NK-92 (cell line): ENCODE results near the gene AKR1C2.
"Not testable (repeated sequence)": the region's sequence is repeated elsewhere in the genome, so short reads cannot be mapped to it uniquely, and the experiment has no call there.

Source experiments
- DNase-seq: peaks from one replicate; lab custom pipeline; 2025; ENCODE audit not compliant: unreplicated experiment; lab: John Stamatoyannopoulos, UW

AKR1C2 gene

GRCh38 chr10:4961558-4961957 lies 42.1 kb downstream of the AKR1C2 start:
- DNase-seq = not testable (repeated sequence)

- DNase-seq = not testable (repeated sequence)
Observed at GRCh38 chr10:4956955-4957645, 46.6 kb downstream of the AKR1C2 start.

- DNase-seq = not testable (repeated sequence)
Observed at GRCh38 chr10:4956088-4956487, 47.6 kb downstream of the AKR1C2 start.

DNA sequence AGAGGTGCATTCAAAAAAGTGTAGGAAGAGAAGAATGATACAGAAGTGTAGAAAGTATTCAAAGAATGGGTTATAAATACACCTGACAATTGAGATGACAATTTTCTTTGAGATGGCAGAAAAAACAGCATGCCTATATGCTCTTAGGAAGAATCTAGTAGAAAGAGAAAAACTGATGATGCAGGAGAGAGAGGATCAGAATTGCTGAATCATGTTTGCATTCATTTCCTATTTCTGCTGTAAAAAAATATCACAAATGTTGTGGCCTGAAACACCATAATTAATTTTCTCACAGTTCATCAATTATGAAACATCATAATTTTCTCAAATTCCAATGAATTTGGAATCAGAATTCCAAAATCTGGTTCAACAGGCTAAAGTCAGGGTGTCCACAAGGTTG lies 50.3 kb downstream of the AKR1C2 start:
- no peak for DNase-seq

- DNase-seq = not testable (repeated sequence)
Observed at GRCh38 chr10:4951512-4952162, 52.0 kb downstream of the AKR1C2 start.

- DNase-seq = no peak
Observed at GRCh38 chr10:4947635-4948596, 55.7 kb downstream of the AKR1C2 start.

GRCh38 chr10:4947039-4947634 lies 56.5 kb downstream of the AKR1C2 start:
- DNase-seq = no peak

GRCh38 chr10:4945766-4946717 lies 57.6 kb downstream of the AKR1C2 start:
- DNase-seq = no peak

GRCh38 chr10:4944841-4945240 lies 58.8 kb downstream of the AKR1C2 start:
- no peak for DNase-seq

- DNase-seq = no peak
Observed at GRCh38 chr10:4943821-4944220, 59.8 kb downstream of the AKR1C2 start.

- not testable (repeated sequence) for DNase-seq
Observed at GRCh38 chr10:4943416-4943815, 60.2 kb downstream of the AKR1C2 start.

GRCh38 chr10:4942931-4943330 lies 60.7 kb downstream of the AKR1C2 start:
- not testable (repeated sequence) for DNase-seq

DNA sequence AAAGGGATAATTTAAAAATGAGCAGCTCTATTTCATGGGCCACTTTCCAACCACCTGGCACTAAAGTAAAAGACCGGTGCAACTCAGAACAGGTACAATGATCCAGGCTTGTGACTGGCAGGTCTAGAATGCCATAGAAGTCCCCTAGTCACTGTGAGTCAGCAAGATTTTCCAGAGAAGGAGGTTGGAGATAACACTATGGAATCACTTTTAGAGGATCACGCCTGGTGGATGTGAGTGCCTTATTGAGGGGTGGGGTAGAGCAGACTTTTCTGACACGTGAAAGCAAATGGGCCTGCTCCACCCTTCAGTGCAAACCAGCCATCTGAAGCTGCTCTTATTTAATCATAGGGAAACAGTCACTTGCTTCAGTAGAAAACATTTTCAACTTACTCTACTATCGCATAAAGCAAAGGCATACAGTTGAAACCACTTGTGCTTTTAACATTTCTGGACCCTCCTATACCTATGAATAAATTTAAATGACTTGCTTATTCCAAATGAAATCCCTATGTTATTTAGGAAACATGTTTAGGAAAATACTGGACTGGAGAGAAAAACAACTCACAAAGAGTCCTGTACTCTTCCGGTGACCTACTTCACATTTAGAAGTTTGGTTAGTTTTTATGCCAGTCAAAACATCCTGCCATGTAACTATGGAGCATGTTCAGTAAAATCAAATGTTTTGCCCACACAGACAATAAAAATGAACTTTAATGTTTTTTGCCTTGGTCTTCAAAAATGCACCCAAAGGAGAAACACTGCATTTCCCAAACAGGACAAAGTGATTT lies 61.9 kb downstream of the AKR1C2 start:
- DNase-seq = no peak

- DNase-seq = not testable (repeated sequence)
Observed at GRCh38 chr10:4940909-4941308, 62.7 kb downstream of the AKR1C2 start.

- not testable (repeated sequence) for DNase-seq
Observed at GRCh38 chr10:4940073-4940428, 63.6 kb downstream of the AKR1C2 start.

GRCh38 chr10:4939224-4940072 lies 64.2 kb downstream of the AKR1C2 start:
- no peak for DNase-seq
